ENCODE measurements around the gene NOC2L. TPM values are rescaled to one million over a fixed set of nuclear protein-coding genes. Genes with fewer than 3 reads are reported as not detected.
A peak's percentile ranks its signal among the peaks of the same experiment; 100 is the strongest.
"Not testable (repeated sequence)": the region's sequence is repeated elsewhere in the genome, so short reads cannot be mapped to it uniquely, and the experiment has no call there.

Gene NOC2L
- polyA plus RNA-seq, 1 donor: 56.4 TPM

GRCh38 chr1:905071-905749 is 53.8 kb downstream of the NOC2L start:
- no peak for DNase-seq

GRCh38 chr1:904310-904950 is 54.6 kb downstream of the NOC2L start:
- peak; percentile 79 for DNase-seq

- no peak for DNase-seq
These were observed 55.3 kb downstream of the NOC2L start for GRCh38 chr1:903721-904271.

GRCh38 chr1:903305-903704 is 55.8 kb downstream of the NOC2L start:
- no peak for DNase-seq

- no peak for DNase-seq
These were observed 56.3 kb downstream of the NOC2L start for GRCh38 chr1:902802-903201.

GRCh38 chr1:901108-901859 is 57.8 kb downstream of the NOC2L start:
- DNase-seq: no peak

GRCh38 chr1:899636-900317 is 59.3 kb downstream of the NOC2L start:
- no peak for DNase-seq

- DNase-seq: not testable (repeated sequence)
These were observed 61.1 kb downstream of the NOC2L start for GRCh38 chr1:897951-898350.

GRCh38 chr1:897226-897625 is 61.8 kb downstream of the NOC2L start:
- DNase-seq: no peak

Other genes with a start within 250 kb of the NOC2L start
- 45.7 TPM for gene SAMD11, start 35.3 kb downstream of the NOC2L start, polyA plus RNA-seq (ENCODE audit: insufficient read length)
- 9.0 TPM for gene KLHL17, start 1.3 kb upstream of the NOC2L start, polyA plus RNA-seq (ENCODE audit: insufficient read length)
- 0.20 TPM for gene PLEKHN1, start 7.2 kb upstream of the NOC2L start, polyA plus RNA-seq (ENCODE audit: insufficient read length)
- gene PERM1, start 22.8 kb upstream of the NOC2L start, polyA plus RNA-seq (ENCODE audit: insufficient read length): 0.12 TPM
- gene HES4, start 40.8 kb upstream of the NOC2L start, polyA plus RNA-seq (ENCODE audit: insufficient read length): 13.8 TPM
- gene ISG15, start 54.2 kb upstream of the NOC2L start, polyA plus RNA-seq (ENCODE audit: insufficient read length): 9.4 TPM
- 223 TPM for gene AGRN, start 60.9 kb upstream of the NOC2L start, polyA plus RNA-seq (ENCODE audit: insufficient read length)
- 0.32 TPM for gene RNF223, start 115.0 kb upstream of the NOC2L start, polyA plus RNA-seq (ENCODE audit: insufficient read length)
- 9.4 TPM for gene C1orf159, start 156.8 kb upstream of the NOC2L start, polyA plus RNA-seq (ENCODE audit: insufficient read length)
- 0.98 TPM for gene TTLL10, start 214.6 kb upstream of the NOC2L start, polyA plus RNA-seq (ENCODE audit: insufficient read length)
- 0.38 TPM for gene TNFRSF18, start 247.3 kb upstream of the NOC2L start, polyA plus RNA-seq (ENCODE audit: insufficient read length)